HL-60/S4 (cell line): Measurements from ENCODE around the gene CHCHD5.

ENCODE experiments used
- in situ Hi-C: fragments of 300-500 bp; cut with MboI; formaldehyde crosslinking; loops from 2 replicates; pipeline ENCODE4 v1.14.3; 2022; ENCODE audit warnings: low sequenced_read_pairs

CHCHD5 gene

GRCh38 chr2:112585873-112586464, 1.6 kb downstream of the CHCHD5 start:
- in situ Hi-C loops: no loop called here

- in situ Hi-C loops: no loop called here
Measured at GRCh38 chr2:112588611-112589045, 4.2 kb downstream of the CHCHD5 start.

- in situ Hi-C loops: no loop called here
Measured at GRCh38 chr2:112591413-112591812, 7.0 kb downstream of the CHCHD5 start.

- in situ Hi-C loops: no loop called here
Measured at GRCh38 chr2:112593736-112594135, 9.3 kb downstream of the CHCHD5 start.

- in situ Hi-C loops: no loop called here
Measured at GRCh38 chr2:112597537-112598322, 13.3 kb downstream of the CHCHD5 start.

- in situ Hi-C loops: loop anchor here (25.0 kb wide), 1 partner anchor 312 kb away; the partner anchor contains the start of gene IL37
Measured at GRCh38 chr2:112600634-112601033, 16.2 kb downstream of the CHCHD5 start.

- in situ Hi-C loops: loop anchor here (25.0 kb wide), 1 partner anchor 311 kb away; the partner anchor contains the start of gene IL37
Measured at GRCh38 chr2:112601754-112602153, 17.3 kb downstream of the CHCHD5 start.

- in situ Hi-C loops: loop anchor here (25.0 kb wide), 1 partner anchor 309 kb away; the partner anchor contains the start of gene IL37
Measured at GRCh38 chr2:112602917-112603316, 18.5 kb downstream of the CHCHD5 start.

GRCh38 chr2:112603731-112604130, 19.3 kb downstream of the CHCHD5 start:
- in situ Hi-C loops: loop anchor here (25.0 kb wide), 1 partner anchor 309 kb away; the partner anchor contains the start of gene IL37

GRCh38 chr2:112604952-112605351, 20.5 kb downstream of the CHCHD5 start:
- in situ Hi-C loops: loop anchor here (25.0 kb wide), 1 partner anchor 307 kb away; the partner anchor contains the start of gene IL37

GRCh38 chr2:112605926-112606325, 21.5 kb downstream of the CHCHD5 start:
- in situ Hi-C loops: loop anchor here (25.0 kb wide), 1 partner anchor 306 kb away; the partner anchor contains the start of gene IL37

- in situ Hi-C loops: loop anchor here (25.0 kb wide), 1 partner anchor 306 kb away; the partner anchor contains the start of gene IL37
Measured at GRCh38 chr2:112606547-112606946, 22.1 kb downstream of the CHCHD5 start.

GRCh38 chr2:112607680-112608438, 23.4 kb downstream of the CHCHD5 start:
- in situ Hi-C loops: loop anchor here (25.0 kb wide), 1 partner anchor 304 kb away; the partner anchor contains the start of gene IL37

- in situ Hi-C loops: loop anchor here (25.0 kb wide), 1 partner anchor 303 kb away; the partner anchor contains the start of gene IL37
Measured at GRCh38 chr2:112609320-112609719, 24.9 kb downstream of the CHCHD5 start.

- in situ Hi-C loops: loop anchor here (25.0 kb wide), 1 partner anchor 300 kb away; the partner anchor contains the start of gene IL37
Measured at GRCh38 chr2:112612283-112612682, 27.9 kb downstream of the CHCHD5 start.

- in situ Hi-C loops: loop anchor here (25.0 kb wide), 1 partner anchor 298 kb away; the partner anchor contains the start of gene IL37
Measured at GRCh38 chr2:112614201-112614840, 29.9 kb downstream of the CHCHD5 start.

- in situ Hi-C loops: loop anchor here (25.0 kb wide), 1 partner anchor 297 kb away; the partner anchor contains the start of gene IL37
Measured at GRCh38 chr2:112615051-112615450, 30.6 kb downstream of the CHCHD5 start.

- in situ Hi-C loops: loop anchor here (25.0 kb wide), 1 partner anchor 297 kb away; the partner anchor contains the start of gene IL37
Measured at GRCh38 chr2:112615798-112616197, 31.4 kb downstream of the CHCHD5 start.

- in situ Hi-C loops: loop anchor here (25.0 kb wide), 1 partner anchor 294 kb away; the partner anchor contains the start of gene IL37
Measured at GRCh38 chr2:112618383-112618782, 34.0 kb downstream of the CHCHD5 start.
